ENCODE results near the gene GLRX2.
"Not testable (repeated sequence)": the region's sequence is repeated elsewhere in the genome, so short reads cannot be mapped to it uniquely, and the experiment has no call there.

Gene GLRX2

GRCh38 chr1:193070942-193071341 lies 34.3 kb downstream of the GLRX2 start:
- H3K4me3 ChIP-seq (ENCODE audit: low read length), result no peak overlapping the region
- DNase-seq (ENCODE audit: low read depth, low spot score), result no peak

- no peak overlapping the region for H3K4me3 ChIP-seq (ENCODE audit: low read length)
- DNase-seq (ENCODE audit: low read depth, low spot score), result no peak
Observed at GRCh38 chr1:193070386-193070753, 34.8 kb downstream of the GLRX2 start.

GRCh38 chr1:193069748-193070385 lies 35.3 kb downstream of the GLRX2 start:
- H3K4me3 ChIP-seq (ENCODE audit: low read length), result no peak overlapping the region
- no peak for DNase-seq (ENCODE audit: low read depth, low spot score)

- H3K4me3 ChIP-seq (ENCODE audit: low read length), result no peak overlapping the region
- no peak for DNase-seq (ENCODE audit: low read depth, low spot score)
Observed at GRCh38 chr1:193068013-193068412, 37.2 kb downstream of the GLRX2 start.

- DNase-seq (ENCODE audit: low read depth, low spot score), result no peak
- H3K4me3 ChIP-seq (ENCODE audit: low read length), result no peak overlapping the region
Observed at GRCh38 chr1:193066606-193067005, 38.6 kb downstream of the GLRX2 start.

GRCh38 chr1:193065954-193066353 lies 39.3 kb downstream of the GLRX2 start:
- no peak overlapping the region for H3K4me3 ChIP-seq (ENCODE audit: low read length)
- no peak for DNase-seq (ENCODE audit: low read depth, low spot score)

- no peak overlapping the region for H3K4me3 ChIP-seq (ENCODE audit: low read length)
- no peak for DNase-seq (ENCODE audit: low read depth, low spot score)
Observed at GRCh38 chr1:193062698-193063463, 42.3 kb downstream of the GLRX2 start.

- H3K4me3 ChIP-seq (ENCODE audit: low read length), result peak overlapping the region; percentile 99
- no peak for DNase-seq (ENCODE audit: low read depth, low spot score)
Observed at GRCh38 chr1:193060938-193061337, 44.3 kb downstream of the GLRX2 start.

GRCh38 chr1:193060406-193060805 lies 44.8 kb downstream of the GLRX2 start:
- DNase-seq (ENCODE audit: low read depth, low spot score), result no peak
- peak overlapping the region; percentile 99 for H3K4me3 ChIP-seq (ENCODE audit: low read length)

- peak overlapping the region; percentile 99 for H3K4me3 ChIP-seq (ENCODE audit: low read length)
- DNase-seq (ENCODE audit: low read depth, low spot score), result no peak
Observed at GRCh38 chr1:193060115-193060403, 45.2 kb downstream of the GLRX2 start.

- H3K4me3 ChIP-seq (ENCODE audit: low read length), result peak within 1 kb of the TSS; percentile 99
- peak; percentile 96 for DNase-seq (ENCODE audit: low read depth, low spot score)
Observed at GRCh38 chr1:193059282-193060114, 45.7 kb downstream of the GLRX2 start, which contains the start of the genes RO60 and UCHL5. Gene RO60, plus strand, starts transcription at chr1:193059612. Its CDS starts 9,443 bp downstream, at chr1:193069055. Gene UCHL5, minus strand, starts transcription at chr1:193059360. Its CDS starts 100 bp downstream, at chr1:193059260.

GRCh38 chr1:193058529-193059281 lies 46.5 kb downstream of the GLRX2 start:
- H3K4me3 ChIP-seq (ENCODE audit: low read length), result peak overlapping the region; percentile 99
- DNase-seq (ENCODE audit: low read depth, low spot score), result peak; percentile 50

- no peak for DNase-seq (ENCODE audit: low read depth, low spot score)
- H3K4me3 ChIP-seq (ENCODE audit: low read length), result no peak overlapping the region
Observed at GRCh38 chr1:193054169-193054675, 51.0 kb downstream of the GLRX2 start.

GRCh38 chr1:193048913-193049312 lies 56.3 kb downstream of the GLRX2 start:
- not testable (repeated sequence) for DNase-seq (ENCODE audit: low read depth, low spot score); H3K4me3 ChIP-seq (ENCODE audit: low read length)
